GM12878 (cell line): ENCODE results near the gene CDH16. TPM values are rescaled to one million over a fixed set of nuclear protein-coding genes. Genes with fewer than 3 reads are reported as not detected.

Source experiments
- DPF2 ChIP-seq: fragments of 450-650 bp; IDR thresholded peaks from 2 replicates; pipeline ENCODE4 v1.6.1; 2017; ENCODE audit warnings: mild to moderate bottlenecking
- ELK1 ChIP-seq: IDR thresholded peaks from 2 replicates; pipeline ENCODE4 v1.6.1; 2012; ENCODE audit warnings: low read depth, low read length, improper control_type of control experiment
- FOXK2 ChIP-seq: fragments of 450-650 bp; IDR thresholded peaks from 2 replicates; pipeline ENCODE4 v1.6.1; 2017; ENCODE audit warnings: mild to moderate bottlenecking, moderate library complexity
- HSF1 ChIP-seq: fragments of 150-350 bp; IDR thresholded peaks from 2 replicates; pipeline ENCODE4 v1.6.1; 2014; ENCODE audit warnings: mild to moderate bottlenecking, low read depth, low read length
- MEF2B ChIP-seq: fragments of 450-650 bp; IDR thresholded peaks from 2 replicates; pipeline ENCODE4 v1.6.1; 2018; ENCODE audit warnings: mild to moderate bottlenecking, moderate library complexity; ENCODE audit not compliant: partially characterized antibody, poor library complexity, severe bottlenecking
- NR2C1 ChIP-seq: fragments of 450-650 bp; IDR thresholded peaks from 2 replicates; pipeline ENCODE4 v1.6.1; 2017; ENCODE audit warnings: antibody characterized with exemption, mild to moderate bottlenecking, moderate library complexity
- POLR2AphosphoS5 ChIP-seq: IDR thresholded peaks from 2 replicates; pipeline ENCODE4 v1.6.1; 2011; ENCODE audit warnings: mild to moderate bottlenecking, low read length, inconsistent platforms
- RELB ChIP-seq: fragments of 450-650 bp; IDR thresholded peaks from 2 replicates; pipeline ENCODE4 v1.6.1; 2017; ENCODE audit warnings: low read depth, mild to moderate bottlenecking, moderate library complexity
- SREBF2 ChIP-seq: IDR thresholded peaks from 2 replicates; pipeline ENCODE4 v1.6.1; 2012; ENCODE audit warnings: mild to moderate bottlenecking, low read length
- USF2 ChIP-seq: IDR thresholded peaks from 2 replicates; pipeline ENCODE4 v1.6.1; 2011; ENCODE audit warnings: low read depth, low read length, improper control_type of control experiment, borderline replicate concordance
- ZBTB4 ChIP-seq: fragments of 450-650 bp; formaldehyde crosslinking; IDR thresholded peaks from 2 replicates; pipeline ENCODE4 v1.4.0; 2022; ENCODE audit warnings: mild to moderate bottlenecking, moderate library complexity
- ZNF217 ChIP-seq: fragments of 450-650 bp; IDR thresholded peaks from 2 replicates; pipeline ENCODE4 v1.6.1; 2017; ENCODE audit warnings: antibody characterized with exemption, mild to moderate bottlenecking
- polyA plus RNA-seq, 11 experiments: library from polyadenylated mRNA; depleted of rRNA in 4 of 11; unstranded in 6 of 11; stranded (reverse) in 5 of 11; fragments of >200 nt; fragmentation: Nextera tagmentation in 4 of 11; fragmentation: Illumina TruSeq in 1 of 11; extraction: Ambion mirVana in 4 of 11; extraction: Trizol in 1 of 11; gene quantifications; 1 replicate in 1 of 11; 2 replicates in 10 of 11; pipeline versions ENCODE4 v1.2.1 to v1.2.3, GENCODE V29; 2011 to 2016; ENCODE audit warnings: inconsistent platforms in 2 of 11, missing spikeins in 2 of 11, low read depth in 1 of 11
- total RNA-seq, 4 experiments: library from RNA; depleted of rRNA in 3 of 4; stranded (reverse); fragments of >200 nt in 3 of 4; fragmentation: Illumina TruSeq in 1 of 4; extraction: Trizol in 1 of 4; gene quantifications; 2 replicates each; pipeline versions ENCODE4 v1.2.1 to v1.2.3, GENCODE V29; 2013 to 2021
- TF ChIP-seq, protein P1 (sequence below): fragments of 450-650 bp; IDR thresholded peaks from 2 replicates; pipeline ENCODE4 v1.6.1; 2017; ENCODE audit warnings: mild to moderate bottlenecking, moderate library complexity
- TF ChIP-seq, protein P2 (sequence below): IDR thresholded peaks from 2 replicates; pipeline ENCODE4 v1.6.1; 2011; ENCODE audit warnings: mild to moderate bottlenecking, low read depth, low read length, moderate library complexity; ENCODE audit not compliant: insufficient replicate concordance

Gene CDH16
- total and polyA plus RNA-seq, 10 of the 15 experiments (the other 5 are each of a cell fraction or from before 2014, with no cell fraction given): 0.05 TPM; not detected in 9

DNA sequence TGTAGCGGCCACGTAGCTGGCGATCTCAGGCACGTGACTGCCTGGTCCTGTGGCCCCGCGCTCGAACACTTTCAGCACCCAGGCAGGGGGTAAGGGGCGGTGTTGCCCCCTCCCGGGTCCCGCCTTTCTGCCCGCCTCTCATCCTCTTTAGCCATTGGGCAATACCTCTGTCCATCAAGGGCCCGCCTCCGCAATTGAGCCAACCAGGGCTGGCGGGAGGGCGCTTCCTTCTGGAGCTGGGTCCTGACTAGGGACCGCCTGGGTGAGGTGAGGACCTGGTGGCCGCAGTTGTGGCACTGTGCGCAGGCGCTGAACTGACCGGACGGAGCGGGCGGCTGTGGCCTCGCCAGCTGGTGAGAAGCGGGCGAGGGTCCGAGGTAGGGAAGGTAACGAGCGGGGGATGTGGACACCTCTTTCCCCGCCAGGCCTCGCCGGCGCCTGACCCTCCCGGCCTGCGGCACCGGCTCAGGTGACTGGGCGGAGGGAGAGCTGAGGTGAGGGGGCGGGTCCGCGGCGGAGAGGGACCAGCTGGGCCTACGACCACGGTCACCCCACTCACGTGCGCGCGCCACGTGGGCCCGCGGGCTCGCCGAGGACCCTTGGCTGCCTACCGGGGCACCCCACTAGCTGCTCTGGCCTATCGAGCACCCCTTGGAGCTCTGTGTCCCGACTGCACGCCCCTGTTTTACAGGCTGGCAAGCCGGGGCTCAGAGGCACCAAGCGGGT is 38.2 kb downstream of the CDH16 start, which contains the start of gene PDP2 (continued):
- TF ChIP-seq, protein P1, sequence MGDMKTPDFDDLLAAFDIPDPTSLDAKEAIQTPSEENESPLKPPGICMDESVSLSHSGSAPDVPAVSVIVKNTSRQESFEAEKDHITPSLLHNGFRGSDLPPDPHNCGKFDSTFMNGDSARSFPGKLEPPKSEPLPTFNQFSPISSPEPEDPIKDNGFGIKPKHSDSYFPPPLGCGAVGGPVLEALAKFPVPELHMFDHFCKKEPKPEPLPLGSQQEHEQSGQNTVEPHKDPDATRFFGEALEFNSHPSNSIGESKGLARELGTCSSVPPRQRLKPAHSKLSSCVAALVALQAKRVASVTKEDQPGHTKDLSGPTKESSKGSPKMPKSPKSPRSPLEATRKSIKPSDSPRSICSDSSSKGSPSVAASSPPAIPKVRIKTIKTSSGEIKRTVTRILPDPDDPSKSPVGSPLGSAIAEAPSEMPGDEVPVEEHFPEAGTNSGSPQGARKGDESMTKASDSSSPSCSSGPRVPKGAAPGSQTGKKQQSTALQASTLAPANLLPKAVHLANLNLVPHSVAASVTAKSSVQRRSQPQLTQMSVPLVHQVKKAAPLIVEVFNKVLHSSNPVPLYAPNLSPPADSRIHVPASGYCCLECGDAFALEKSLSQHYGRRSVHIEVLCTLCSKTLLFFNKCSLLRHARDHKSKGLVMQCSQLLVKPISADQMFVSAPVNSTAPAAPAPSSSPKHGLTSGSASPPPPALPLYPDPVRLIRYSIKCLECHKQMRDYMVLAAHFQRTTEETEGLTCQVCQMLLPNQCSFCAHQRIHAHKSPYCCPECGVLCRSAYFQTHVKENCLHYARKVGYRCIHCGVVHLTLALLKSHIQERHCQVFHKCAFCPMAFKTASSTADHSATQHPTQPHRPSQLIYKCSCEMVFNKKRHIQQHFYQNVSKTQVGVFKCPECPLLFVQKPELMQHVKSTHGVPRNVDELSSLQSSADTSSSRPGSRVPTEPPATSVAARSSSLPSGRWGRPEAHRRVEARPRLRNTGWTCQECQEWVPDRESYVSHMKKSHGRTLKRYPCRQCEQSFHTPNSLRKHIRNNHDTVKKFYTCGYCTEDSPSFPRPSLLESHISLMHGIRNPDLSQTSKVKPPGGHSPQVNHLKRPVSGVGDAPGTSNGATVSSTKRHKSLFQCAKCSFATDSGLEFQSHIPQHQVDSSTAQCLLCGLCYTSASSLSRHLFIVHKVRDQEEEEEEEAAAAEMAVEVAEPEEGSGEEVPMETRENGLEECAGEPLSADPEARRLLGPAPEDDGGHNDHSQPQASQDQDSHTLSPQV: no peak
- TF ChIP-seq ZNF217 (0 out of 2 replicates have a peak, but pooled peaks have one; percentile 15), NR2C1 (0 out of 2 replicates have a peak, but pooled peaks have one; percentile 16), SREBF2 (0 out of 2 replicates have a peak, but pooled peaks have one; percentile 23), RELB (no peak), ZBTB4 (CRISPR knock-in tag) (no peak), HSF1 (no peak), USF2 (peak; percentile 26), FOXK2 (peak; percentile 57), ELK1 (no peak), DPF2 (peak; percentile 99), MEF2B (peak; percentile 50), POLR2AphosphoS5 (peak; percentile 44; the same call in 1 of the 2 replicates)
- TF ChIP-seq, protein P2, sequence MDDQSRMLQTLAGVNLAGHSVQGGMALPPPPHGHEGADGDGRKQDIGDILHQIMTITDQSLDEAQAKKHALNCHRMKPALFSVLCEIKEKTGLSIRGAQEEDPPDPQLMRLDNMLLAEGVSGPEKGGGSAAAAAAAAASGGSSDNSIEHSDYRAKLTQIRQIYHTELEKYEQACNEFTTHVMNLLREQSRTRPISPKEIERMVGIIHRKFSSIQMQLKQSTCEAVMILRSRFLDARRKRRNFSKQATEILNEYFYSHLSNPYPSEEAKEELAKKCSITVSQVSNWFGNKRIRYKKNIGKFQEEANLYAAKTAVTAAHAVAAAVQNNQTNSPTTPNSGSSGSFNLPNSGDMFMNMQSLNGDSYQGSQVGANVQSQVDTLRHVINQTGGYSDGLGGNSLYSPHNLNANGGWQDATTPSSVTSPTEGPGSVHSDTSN: peak; percentile 100
